ENCODE measurements around the gene ZDHHC13.

GRCh38 chr11:19091366-19091765 is 25.6 kb upstream of the ZDHHC13 start:
- TF ChIP-seq, protein P1, sequence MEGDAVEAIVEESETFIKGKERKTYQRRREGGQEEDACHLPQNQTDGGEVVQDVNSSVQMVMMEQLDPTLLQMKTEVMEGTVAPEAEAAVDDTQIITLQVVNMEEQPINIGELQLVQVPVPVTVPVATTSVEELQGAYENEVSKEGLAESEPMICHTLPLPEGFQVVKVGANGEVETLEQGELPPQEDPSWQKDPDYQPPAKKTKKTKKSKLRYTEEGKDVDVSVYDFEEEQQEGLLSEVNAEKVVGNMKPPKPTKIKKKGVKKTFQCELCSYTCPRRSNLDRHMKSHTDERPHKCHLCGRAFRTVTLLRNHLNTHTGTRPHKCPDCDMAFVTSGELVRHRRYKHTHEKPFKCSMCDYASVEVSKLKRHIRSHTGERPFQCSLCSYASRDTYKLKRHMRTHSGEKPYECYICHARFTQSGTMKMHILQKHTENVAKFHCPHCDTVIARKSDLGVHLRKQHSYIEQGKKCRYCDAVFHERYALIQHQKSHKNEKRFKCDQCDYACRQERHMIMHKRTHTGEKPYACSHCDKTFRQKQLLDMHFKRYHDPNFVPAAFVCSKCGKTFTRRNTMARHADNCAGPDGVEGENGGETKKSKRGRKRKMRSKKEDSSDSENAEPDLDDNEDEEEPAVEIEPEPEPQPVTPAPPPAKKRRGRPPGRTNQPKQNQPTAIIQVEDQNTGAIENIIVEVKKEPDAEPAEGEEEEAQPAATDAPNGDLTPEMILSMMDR (IDR thresholded peaks at IDR 0.05; ENCODE audit: insufficient read depth, low read depth, low read length): no peak
- no peak for TF ChIP-seq EZH2 (IDR thresholded peaks at IDR 0.05; ENCODE audit: insufficient read depth, low read length)
